KMS-11 (cell line): Measurements from ENCODE around the gene SUCLG2.

Experiments
- H2AFZ ChIP-seq: fragments of 200-600 bp; sonication (generic); 2 replicates; pipeline ENCODE4 v1.6.1; 2016; ENCODE audit warnings: antibody characterized with exemption, mixed run types, low read depth
- H3K27ac ChIP-seq: fragments of 200-600 bp; sonication (generic); 2 replicates; pipeline ENCODE4 v1.6.1; 2016; ENCODE audit warnings: mild to moderate bottlenecking, mixed run types
- H3K27me3 ChIP-seq: fragments of 200-600 bp; sonication (generic); 2 replicates; pipeline ENCODE4 v1.6.1; 2017; ENCODE audit warnings: mild to moderate bottlenecking, low read depth, mixed run types, moderate library complexity; ENCODE audit not compliant: insufficient read depth
- H3K36me3 ChIP-seq: fragments of 200-600 bp; sonication (generic); 2 replicates; pipeline ENCODE4 v1.6.1; 2017; ENCODE audit warnings: mild to moderate bottlenecking, mixed run types; ENCODE audit not compliant: insufficient read depth
- H3K4me1 ChIP-seq: fragments of 200-600 bp; sonication (generic); 2 replicates; pipeline ENCODE4 v1.6.1; 2016; ENCODE audit warnings: mild to moderate bottlenecking, low read depth, mixed run types; ENCODE audit not compliant: poor library complexity, severe bottlenecking
- H3K4me2 ChIP-seq: fragments of 200-600 bp; sonication (generic); 2 replicates; pipeline ENCODE4 v1.7.0; 2016; ENCODE audit warnings: mild to moderate bottlenecking, mixed run types
- H3K4me3 ChIP-seq: fragments of 200-600 bp; sonication (generic); IDR thresholded peaks from 2 replicates; pipeline ENCODE4 v1.6.1; 2017; ENCODE audit warnings: low read depth, low read length, mixed read lengths; ENCODE audit not compliant: insufficient read depth
- H3K79me2 ChIP-seq: fragments of 200-600 bp; sonication (generic); 2 replicates; pipeline ENCODE4 v1.6.1; 2016; ENCODE audit warnings: low read depth, mixed run types; ENCODE audit not compliant: insufficient read depth
- H3K9ac ChIP-seq: fragments of 200-600 bp; sonication (generic); 2 replicates; pipeline ENCODE4 v1.6.1; 2016; ENCODE audit warnings: mild to moderate bottlenecking, mixed run types
- H4K20me1 ChIP-seq: fragments of 200-600 bp; sonication (generic); 2 replicates; pipeline ENCODE4 v1.6.1; 2016; ENCODE audit warnings: mild to moderate bottlenecking, mixed run types; ENCODE audit not compliant: insufficient read depth
- TF ChIP-seq, protein P1 (sequence below): fragments of 200-600 bp; sonication (generic); conservative IDR thresholded peaks from 2 replicates; pipeline ENCODE4 v1.6.1; 2017; ENCODE audit warnings: low read depth, mild to moderate bottlenecking, antibody characterized with exemption, low read length, moderate library complexity, mixed read lengths

The SUCLG2 gene

GRCh38 chr3:67564973-67565372 lies 89.4 kb downstream of the SUCLG2 start:
- no peaks in the 10 kb centered on the region for H3K79me2 ChIP-seq
- no peaks in the 10 kb centered on the region for H3K4me1 ChIP-seq
- no peak overlapping the region for H2AFZ ChIP-seq
- no peak overlapping the region for H3K4me2 ChIP-seq
- TF ChIP-seq, protein P1, sequence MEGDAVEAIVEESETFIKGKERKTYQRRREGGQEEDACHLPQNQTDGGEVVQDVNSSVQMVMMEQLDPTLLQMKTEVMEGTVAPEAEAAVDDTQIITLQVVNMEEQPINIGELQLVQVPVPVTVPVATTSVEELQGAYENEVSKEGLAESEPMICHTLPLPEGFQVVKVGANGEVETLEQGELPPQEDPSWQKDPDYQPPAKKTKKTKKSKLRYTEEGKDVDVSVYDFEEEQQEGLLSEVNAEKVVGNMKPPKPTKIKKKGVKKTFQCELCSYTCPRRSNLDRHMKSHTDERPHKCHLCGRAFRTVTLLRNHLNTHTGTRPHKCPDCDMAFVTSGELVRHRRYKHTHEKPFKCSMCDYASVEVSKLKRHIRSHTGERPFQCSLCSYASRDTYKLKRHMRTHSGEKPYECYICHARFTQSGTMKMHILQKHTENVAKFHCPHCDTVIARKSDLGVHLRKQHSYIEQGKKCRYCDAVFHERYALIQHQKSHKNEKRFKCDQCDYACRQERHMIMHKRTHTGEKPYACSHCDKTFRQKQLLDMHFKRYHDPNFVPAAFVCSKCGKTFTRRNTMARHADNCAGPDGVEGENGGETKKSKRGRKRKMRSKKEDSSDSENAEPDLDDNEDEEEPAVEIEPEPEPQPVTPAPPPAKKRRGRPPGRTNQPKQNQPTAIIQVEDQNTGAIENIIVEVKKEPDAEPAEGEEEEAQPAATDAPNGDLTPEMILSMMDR: no peak
- H3K36me3 ChIP-seq: no peaks in the 10 kb centered on the region
- no peaks in the 10 kb centered on the region for H4K20me1 ChIP-seq
- H3K4me3 ChIP-seq: no peak overlapping the region
- no peak overlapping the region for H3K9ac ChIP-seq
- H3K27me3 ChIP-seq: no peaks in the 10 kb centered on the region
- no peak overlapping the region for H3K27ac ChIP-seq

GRCh38 chr3:67564008-67564407 lies 90.4 kb downstream of the SUCLG2 start:
- H2AFZ ChIP-seq: no peak overlapping the region
- H3K4me1 ChIP-seq: no peaks in the 10 kb centered on the region
- H3K4me3 ChIP-seq: no peak overlapping the region
- no peak overlapping the region for H3K27ac ChIP-seq
- H3K4me2 ChIP-seq: no peak overlapping the region
- TF ChIP-seq, protein P1: no peak
- no peaks in the 10 kb centered on the region for H3K27me3 ChIP-seq
- H3K36me3 ChIP-seq: no peaks in the 10 kb centered on the region
- no peaks in the 10 kb centered on the region for H4K20me1 ChIP-seq
- no peak overlapping the region for H3K9ac ChIP-seq
- no peaks in the 10 kb centered on the region for H3K79me2 ChIP-seq

- TF ChIP-seq, protein P1: no peak
- Histone ChIP-seq H3K27ac (no peak overlapping the region), H3K4me3 (no peak overlapping the region), H2AFZ (no peak overlapping the region), H3K79me2 (no peaks in the 10 kb centered on the region), H3K27me3 (no peaks in the 10 kb centered on the region), H3K36me3 (no peaks in the 10 kb centered on the region), H4K20me1 (no peaks in the 10 kb centered on the region), H3K4me2 (no peak overlapping the region), H3K4me1 (no peaks in the 10 kb centered on the region), H3K9ac (no peak overlapping the region)
Observed at GRCh38 chr3:67561667-67562394, 92.6 kb downstream of the SUCLG2 start.

DNA sequence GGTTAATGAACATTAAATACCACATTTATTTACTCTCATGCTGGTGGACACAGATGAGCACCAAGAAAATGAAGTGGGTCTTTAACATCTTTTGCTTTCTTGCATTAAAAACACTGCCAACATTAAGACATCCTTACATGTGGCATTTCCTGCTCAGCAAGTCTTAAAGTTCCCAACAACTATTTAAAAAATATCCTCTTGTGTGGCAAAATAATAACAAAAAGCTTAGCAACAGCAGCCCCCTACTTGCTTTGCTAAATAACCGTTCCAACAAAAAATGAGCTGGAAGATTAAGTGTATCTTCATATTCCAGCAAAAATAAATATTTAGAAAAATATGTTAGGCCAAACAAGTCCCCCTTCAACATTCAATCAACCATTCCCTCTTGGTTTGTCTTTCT lies 93.1 kb downstream of the SUCLG2 start:
- Histone ChIP-seq H3K4me3 (no peak overlapping the region), H2AFZ (no peak overlapping the region), H3K27ac (no peak overlapping the region), H3K79me2 (no peaks in the 10 kb centered on the region), H3K4me2 (no peak overlapping the region), H4K20me1 (no peaks in the 10 kb centered on the region), H3K27me3 (no peaks in the 10 kb centered on the region), H3K9ac (no peak overlapping the region), H3K36me3 (no peaks in the 10 kb centered on the region), H3K4me1 (no peaks in the 10 kb centered on the region)
- TF ChIP-seq, protein P1: no peak
